ENCODE measurements around the gene PHF5A. TPM values are rescaled to one million over a fixed set of nuclear protein-coding genes. Genes with fewer than 3 reads are reported as not detected.

PHF5A gene
- total RNA-seq, 1 experiment from 2014 or later = 59.7 TPM

DNA sequence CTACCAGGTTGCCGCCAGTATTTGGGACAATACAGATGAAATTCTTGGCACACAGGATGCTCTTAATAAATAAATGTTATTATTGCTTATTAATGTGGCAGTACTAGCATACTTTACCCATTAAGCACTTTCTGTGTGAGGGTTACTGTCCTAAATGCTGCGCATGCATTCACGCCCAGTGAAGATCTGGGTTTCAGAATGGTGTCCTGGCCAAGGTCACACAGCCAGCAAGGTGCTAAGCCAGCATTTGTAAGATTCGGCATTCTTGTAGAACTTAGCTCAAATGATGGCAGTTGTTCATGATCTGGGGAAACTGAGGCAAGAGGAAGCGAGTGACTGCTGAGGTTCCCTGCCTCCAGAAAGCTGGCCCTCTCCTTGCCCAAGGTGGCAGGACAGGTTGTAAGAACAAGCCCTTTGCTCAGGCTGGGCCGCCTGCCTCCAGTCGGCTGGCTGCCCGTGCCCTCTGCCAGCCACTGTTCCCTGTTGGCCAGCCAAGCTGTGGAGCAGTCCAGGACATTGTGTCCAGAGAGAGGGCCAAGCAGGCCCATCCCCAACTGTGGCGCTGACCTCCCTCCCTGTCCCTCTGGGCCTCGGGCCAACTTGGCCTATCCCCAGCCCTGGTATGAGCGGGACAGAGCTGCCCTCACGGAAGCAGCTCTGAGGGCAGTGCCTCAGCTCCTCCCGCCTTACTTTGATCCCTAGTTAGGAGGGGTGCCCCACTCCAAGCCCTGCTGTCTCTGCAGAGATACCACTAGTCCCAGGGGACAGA lies 50.7 kb downstream of the PHF5A start:
- DNase-seq (ENCODE audit: low read depth) = peak; percentile 56

DNA sequence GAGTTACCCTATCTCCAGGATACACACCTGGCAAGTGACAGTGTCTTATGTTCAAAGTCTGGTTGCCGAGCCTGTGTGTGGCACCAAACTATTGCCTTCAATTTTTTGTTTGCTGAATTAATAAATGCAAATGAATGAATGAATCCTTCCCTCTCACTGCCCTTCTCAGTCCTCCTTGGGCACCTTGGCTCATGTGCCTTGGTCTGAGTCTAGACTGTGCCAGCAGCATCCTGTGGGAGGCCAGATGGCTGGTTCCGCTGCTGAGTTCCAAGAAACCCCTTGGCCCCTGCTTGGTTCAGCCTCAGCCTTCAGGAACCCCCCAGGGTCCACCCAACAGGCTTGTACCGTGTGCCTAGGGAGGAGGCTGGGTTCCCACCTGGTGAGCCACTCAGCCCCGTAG lies 52.9 kb downstream of the PHF5A start:
- no peak for DNase-seq (ENCODE audit: low read depth)

DNA sequence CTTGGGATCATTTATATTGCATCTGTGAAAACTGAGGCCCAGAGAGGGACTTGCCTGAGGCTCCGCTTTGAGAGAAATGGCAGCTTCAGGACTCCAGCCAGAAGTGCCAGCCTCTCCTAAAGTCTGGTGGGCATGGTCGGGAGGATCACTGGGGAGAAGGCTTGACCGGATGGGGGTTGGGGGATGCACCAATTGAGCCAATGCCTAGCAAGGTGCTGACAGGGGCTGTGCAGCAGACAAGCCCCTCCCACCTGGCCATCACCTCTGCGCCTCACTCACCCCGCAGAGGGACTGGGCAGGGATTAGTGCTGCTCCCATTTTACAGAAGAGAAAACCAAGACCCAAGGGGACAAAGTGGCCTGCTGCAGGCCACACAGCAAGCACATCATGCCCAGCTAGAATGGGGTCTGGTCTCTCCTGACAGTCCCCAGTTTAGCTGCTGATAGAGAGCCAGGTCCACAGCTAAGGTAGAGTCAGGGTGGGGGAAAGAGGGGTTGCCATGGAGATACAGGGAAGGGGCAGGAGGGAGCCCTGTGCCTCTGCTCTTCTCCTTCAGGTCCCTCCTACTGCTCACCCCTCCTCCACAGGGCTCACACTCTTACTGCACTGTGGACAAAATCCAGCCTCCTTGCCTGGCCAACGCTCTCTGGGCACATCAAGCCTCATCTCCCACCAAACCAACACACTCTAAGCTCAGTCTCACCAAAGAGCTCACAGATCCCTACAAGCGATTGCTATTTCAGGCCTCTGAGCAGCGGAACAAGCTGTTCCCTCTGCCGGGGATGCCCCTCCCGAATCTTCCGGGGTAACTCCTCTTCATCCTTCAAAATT lies 57.3 kb downstream of the PHF5A start:
- no peak for DNase-seq (ENCODE audit: low read depth)

DNA sequence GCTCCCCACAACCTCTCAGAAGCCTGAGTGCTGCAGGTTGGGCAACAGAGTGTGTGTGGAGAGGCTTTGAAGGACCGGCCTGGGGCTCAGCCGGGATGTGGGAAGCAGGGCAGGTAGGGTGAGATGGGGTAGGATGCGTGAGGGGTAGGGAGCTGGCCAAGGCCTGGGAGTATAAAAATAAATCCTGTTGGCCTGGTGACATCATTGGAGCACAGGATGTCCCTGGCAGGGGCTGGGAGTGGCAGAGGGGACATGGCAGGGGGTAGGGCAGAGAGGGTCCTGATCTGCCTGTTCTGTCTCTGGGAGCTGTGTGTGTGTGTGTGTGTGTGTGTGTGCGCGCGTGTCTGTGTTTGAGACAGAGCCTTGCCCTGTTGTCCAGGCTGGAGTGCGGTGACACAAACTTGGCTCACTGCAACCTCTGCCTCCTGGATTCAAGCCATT lies 58.2 kb downstream of the PHF5A start:
- DNase-seq (ENCODE audit: low read depth) = no peak

Other genes with a start within 250 kb of the PHF5A start
- 0.29 TPM in 1 of 2 replicates, not detected in the other for gene CHADL, start 227.8 kb downstream of the PHF5A start, total RNA-seq (2014; rRNA removed; shearing (Covaris generic))
- gene RANGAP1, start 182.5 kb downstream of the PHF5A start, total RNA-seq (2014; rRNA removed; shearing (Covaris generic)) = 68.4 and 72.0 TPM in 2 replicates
- gene ZC3H7B, start 167.2 kb downstream of the PHF5A start, total RNA-seq (2014; rRNA removed; shearing (Covaris generic)) = 19.6 and 22.0 TPM in 2 replicates
- gene TEF, start 86.8 kb downstream of the PHF5A start, total RNA-seq (2014; rRNA removed; shearing (Covaris generic)) = 8.8 and 13.0 TPM in 2 replicates
- 11.5 and 14.2 TPM in 2 replicates for gene TOB2, start 21.9 kb downstream of the PHF5A start, total RNA-seq (2014; rRNA removed; shearing (Covaris generic))
- gene ACO2, start 425 bp upstream of the PHF5A start, total RNA-seq (2014; rRNA removed; shearing (Covaris generic)) = 38.5 and 43.7 TPM in 2 replicates
- gene POLR3H, start 75.8 kb upstream of the PHF5A start, total RNA-seq (2014; rRNA removed; shearing (Covaris generic)) = 11.5 and 14.0 TPM in 2 replicates
- gene CSDC2, start 92.3 kb upstream of the PHF5A start, total RNA-seq (2014; rRNA removed; shearing (Covaris generic)) = not detected in 2 replicates
- gene PMM1, start 121.1 kb upstream of the PHF5A start, total RNA-seq (2014; rRNA removed; shearing (Covaris generic)) = 24.2 and 25.9 TPM in 2 replicates
- gene DESI1, start 152.4 kb upstream of the PHF5A start, total RNA-seq (2014; rRNA removed; shearing (Covaris generic)) = 14.1 and 24.3 TPM in 2 replicates
- 369 and 407 TPM in 2 replicates for gene XRCC6, start 152.6 kb upstream of the PHF5A start, total RNA-seq (2014; rRNA removed; shearing (Covaris generic))
- gene SNU13, start 220.2 kb upstream of the PHF5A start, total RNA-seq (2014; rRNA removed; shearing (Covaris generic)) = 153 and 175 TPM in 2 replicates
- gene MEI1, start 230.8 kb upstream of the PHF5A start, total RNA-seq (2014; rRNA removed; shearing (Covaris generic)) = not detected in 2 replicates

All from RPMI7951 (cell line).